LNCAP (cell line): ENCODE measurements around the gene USP21.
A peak's percentile ranks its signal among the peaks of the same experiment; 100 is the strongest.

Source experiments
- CTCF ChIP-seq: fragments of 450-650 bp; IDR thresholded peaks from 2 replicates; pipeline ENCODE4 v1.5.1; 2017; ENCODE audit warnings: mild to moderate bottlenecking

The USP21 gene

GRCh38 chr1:161198194-161198896 lies 39.0 kb downstream of the USP21 start:
- no peak for TF ChIP-seq CTCF

GRCh38 chr1:161198897-161199431 lies 39.7 kb downstream of the USP21 start, which contains the start of gene ADAMTS4:
ADAMTS4 (minus strand) TSS chr1:161199054; CDS start chr1:161198627, 427 bp downstream.
- TF ChIP-seq CTCF, result no peak

- TF ChIP-seq CTCF, result no peak
Observed at GRCh38 chr1:161199506-161200139, 40.3 kb downstream of the USP21 start.

GRCh38 chr1:161200421-161200991 lies 41.2 kb downstream of the USP21 start:
- TF ChIP-seq CTCF, result no peak

GRCh38 chr1:161200992-161201835 lies 41.9 kb downstream of the USP21 start:
- no peak for TF ChIP-seq CTCF

GRCh38 chr1:161201836-161202712 lies 42.8 kb downstream of the USP21 start, which contains the start of gene NDUFS2:
NDUFS2 (plus strand) TSS chr1:161202367; CDS start chr1:161202386, 19 bp downstream.
- peak; percentile 34; the same call in 1 of the 2 replicates for TF ChIP-seq CTCF
